UCSD-AML1 (cell line): ENCODE data around the gene TAF4B.
"Not testable (repeated sequence)": the region's sequence is repeated elsewhere in the genome, so short reads cannot be mapped to it uniquely, and the experiment has no call there.

Source experiments
- DNase-seq: peaks from one replicate; lab custom pipeline; 2025; ENCODE audit not compliant: unreplicated experiment; lab: John Stamatoyannopoulos, UW

TAF4B gene

DNA sequence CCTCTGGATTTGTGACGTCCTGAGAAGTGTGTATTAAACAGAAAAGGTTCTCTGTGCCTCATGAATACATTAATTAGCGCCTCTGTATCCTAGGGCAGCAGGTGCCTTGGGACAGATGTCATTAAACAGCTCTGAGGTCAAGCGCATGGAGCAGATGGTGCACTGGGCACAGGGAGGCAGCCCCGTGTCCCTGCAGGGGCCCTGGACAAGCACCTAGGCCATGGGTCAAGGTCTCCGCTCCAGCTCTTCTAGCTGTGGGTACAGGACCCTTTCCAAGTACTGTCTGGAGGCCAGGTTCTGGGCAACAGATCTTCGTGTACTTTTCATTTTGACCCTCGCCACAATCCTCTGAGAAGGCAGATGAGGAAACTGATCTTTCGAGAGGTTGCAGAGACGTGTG lies 195.7 kb downstream of the TAF4B start:
- no peak for DNase-seq

DNA sequence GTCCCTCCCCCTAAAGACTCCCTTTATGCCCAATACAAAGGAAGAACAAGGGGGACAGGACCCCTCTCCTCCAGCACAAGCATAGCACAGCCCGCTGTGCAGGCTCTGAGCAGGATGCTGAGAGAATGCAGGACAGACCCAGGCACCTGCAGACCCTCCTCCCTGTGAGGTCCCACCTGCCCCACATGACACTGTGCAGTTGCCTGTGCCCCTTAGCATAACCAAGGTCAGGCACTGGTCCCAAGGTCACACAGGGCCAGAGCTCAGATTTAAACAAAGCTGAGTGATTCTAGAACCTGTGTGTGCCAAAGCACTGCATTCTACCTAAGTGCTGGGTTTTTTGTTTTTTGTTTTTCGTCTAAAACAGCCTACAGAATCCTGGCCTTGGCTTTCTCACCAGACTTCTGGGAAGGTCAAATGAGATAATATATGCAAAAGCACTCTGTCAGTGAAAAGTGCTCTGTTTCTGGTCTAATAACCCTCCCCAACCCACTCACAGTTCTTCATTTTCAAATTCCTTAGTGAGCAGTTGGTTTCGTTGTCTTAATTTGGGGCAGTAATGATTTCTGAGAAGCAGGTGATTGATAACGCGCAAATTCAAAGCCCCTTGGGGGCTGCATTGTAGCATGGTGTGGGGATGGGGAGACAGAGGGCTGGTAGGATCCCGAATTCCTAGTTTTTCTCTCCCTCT lies 196.4 kb downstream of the TAF4B start:
- DNase-seq = no peak

DNA sequence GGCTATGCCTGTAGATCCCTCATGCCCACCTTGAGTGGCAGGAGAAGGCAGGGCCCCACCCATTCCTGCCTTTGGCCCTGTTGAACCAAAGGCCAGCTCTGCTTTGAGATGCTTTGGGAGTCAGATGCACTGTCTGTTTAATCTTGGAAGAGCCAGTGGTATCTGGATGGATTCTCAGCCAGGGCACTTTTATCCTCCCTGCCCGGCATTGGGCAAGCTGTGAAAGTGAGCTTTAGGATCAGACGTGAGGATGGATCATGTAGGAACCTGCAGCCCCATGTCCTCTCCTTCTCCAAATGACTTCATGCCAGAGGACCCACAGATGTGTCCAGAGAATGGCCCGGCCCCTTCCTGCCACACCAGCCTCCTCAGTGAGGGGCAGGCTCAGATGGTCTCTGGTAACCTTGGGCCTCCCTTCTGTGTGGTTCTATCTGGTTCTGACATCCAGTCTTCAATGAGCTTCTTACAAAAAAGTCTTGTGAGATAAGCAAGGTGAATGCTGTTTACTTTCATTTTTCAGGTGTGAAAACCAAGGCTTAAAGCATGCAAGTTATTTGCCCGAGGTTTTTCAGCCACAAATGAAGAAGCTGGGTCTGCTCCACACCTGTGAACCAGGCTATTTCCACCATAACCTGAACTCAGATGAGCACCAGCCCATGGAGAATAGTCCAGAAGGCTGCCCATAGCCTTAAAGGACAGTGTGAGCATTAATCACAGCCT lies 198.3 kb downstream of the TAF4B start:
- DNase-seq = no peak

DNA sequence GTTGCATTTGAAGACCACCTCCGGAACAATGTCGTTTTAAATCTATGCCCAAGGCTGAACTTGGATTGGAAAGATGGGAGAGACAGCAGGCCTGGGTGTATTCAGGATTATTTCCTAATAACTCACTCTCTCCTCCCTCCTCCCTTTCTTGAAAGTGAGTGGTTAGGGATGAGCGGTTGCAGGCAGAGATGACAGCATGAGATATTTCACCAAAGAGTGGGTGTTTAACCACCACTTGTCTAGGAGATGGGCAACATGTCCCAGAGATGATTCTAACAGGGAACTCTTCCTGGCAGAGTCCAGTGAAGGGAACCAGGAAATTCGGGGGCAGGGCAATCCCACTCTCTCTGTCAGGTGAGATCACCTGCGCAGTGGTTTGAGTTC lies 198.9 kb downstream of the TAF4B start:
- no peak for DNase-seq

DNA sequence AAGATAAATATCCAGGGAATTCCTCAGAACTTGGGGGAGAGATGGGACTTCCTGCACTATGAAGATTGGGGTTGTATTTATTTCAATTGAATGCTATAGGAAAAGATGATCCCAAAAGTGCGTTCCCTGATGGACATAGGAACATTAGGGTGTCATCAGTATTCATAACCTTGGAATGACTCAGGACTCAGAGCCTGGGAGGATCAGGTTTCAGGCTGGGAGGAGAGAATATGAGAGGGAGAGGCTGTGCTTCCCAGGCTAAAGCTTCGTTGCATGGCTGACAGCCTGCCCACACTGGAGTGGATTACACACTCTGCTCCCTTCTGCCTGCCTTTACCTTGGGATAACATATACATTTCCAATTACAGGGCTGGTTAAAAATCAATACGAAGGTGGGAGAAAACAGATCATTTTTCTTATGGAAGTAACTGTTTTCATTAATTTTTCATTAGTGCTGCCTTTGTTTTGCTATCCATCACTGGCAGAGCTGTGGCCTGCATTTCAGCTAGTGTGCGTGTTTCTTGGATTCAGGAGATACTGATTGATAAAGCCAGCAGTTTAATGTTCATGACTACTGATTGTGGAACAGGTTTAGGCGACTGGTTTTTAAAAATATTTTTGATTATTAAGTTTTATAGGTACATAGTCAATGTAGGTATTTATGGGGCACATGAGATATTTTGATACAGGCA lies 203.4 kb downstream of the TAF4B start:
- DNase-seq = no peak

DNA sequence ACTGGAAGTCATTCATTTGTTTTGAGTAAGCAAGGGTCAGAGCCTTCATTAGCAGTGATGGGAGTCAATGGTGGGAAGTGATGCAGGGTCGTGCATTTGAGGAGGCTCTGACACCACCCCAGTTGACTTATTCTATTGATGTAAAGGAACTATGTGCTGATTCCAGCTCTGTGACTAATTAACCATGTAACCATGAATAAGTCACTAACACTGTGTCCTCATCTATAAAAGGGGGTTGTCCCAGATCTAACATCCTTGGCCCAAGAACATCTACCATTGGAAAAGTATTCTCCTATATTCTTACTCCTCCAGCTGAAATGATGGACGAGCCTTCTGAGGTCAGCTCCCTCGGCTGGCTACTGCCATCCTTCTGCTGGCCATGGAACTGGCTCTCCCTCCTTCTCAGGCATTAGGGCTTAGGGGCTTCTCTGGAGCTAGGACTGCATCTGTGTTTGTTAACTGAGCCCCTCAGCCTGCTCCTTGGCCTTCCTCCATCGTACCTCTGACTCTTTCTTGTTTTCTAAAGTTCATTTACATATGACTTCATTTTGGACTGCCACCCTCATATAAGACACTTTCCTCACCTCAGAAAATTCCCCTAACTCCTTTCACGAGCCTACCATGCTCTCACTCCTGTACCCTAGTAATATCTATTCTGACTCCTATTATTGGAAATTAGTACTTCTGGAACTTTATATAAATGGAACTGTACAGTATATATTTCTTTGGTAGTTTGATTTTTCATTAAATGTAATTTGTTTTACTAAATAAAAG lies 206.6 kb downstream of the TAF4B start:
- no peak for DNase-seq

DNA sequence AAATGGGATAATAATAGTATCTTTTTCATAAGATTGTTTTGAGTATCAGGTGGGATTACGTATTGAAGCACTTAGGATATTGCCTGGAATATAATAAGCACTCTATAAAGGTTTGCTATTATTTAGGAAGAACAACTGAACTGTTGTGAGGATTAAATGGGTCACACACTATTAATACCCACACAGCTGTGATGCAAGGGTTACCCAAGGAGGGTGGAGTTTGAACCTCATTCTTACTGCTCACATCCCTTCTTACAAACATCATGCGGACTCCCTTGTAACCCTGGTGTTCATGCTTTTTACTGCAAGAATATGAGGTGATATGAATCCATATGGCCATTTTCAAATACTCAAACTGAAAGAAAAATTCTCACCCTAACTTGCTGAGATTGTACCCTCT lies 208.6 kb downstream of the TAF4B start:
- no peak for DNase-seq

DNA sequence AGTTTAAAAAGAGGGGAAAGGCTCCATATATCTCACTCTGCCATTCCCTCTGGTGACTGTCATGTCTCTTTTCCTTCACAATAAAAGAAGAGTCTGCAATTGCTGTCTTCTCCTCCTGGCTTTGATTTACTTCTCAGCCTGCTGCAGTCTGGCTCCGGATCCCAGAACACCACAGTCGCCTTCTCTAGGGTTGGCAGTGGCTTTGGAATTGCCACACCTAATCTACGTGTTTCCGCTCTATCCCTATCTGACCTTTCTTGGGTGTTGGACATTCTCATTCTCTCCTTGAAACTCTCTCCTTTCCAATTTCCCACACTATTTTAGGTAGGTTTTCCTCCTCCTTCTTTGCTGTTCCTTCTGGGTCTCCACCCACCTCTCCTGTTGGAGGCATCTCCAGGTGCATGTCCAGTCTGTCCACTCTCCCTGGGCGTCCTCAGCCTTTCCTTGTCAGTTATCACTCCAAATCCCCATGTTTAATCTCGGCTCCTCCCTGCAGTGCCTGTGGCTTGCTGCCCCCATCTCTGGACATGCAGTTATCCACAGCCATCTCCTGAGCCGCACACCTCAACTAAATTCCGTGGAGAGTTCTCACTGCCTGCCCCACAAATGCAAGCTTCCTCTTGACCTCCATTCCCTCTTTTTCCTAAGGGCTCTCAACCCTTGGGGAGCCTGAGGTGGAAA lies 209.3 kb downstream of the TAF4B start:
- no peak for DNase-seq

DNA sequence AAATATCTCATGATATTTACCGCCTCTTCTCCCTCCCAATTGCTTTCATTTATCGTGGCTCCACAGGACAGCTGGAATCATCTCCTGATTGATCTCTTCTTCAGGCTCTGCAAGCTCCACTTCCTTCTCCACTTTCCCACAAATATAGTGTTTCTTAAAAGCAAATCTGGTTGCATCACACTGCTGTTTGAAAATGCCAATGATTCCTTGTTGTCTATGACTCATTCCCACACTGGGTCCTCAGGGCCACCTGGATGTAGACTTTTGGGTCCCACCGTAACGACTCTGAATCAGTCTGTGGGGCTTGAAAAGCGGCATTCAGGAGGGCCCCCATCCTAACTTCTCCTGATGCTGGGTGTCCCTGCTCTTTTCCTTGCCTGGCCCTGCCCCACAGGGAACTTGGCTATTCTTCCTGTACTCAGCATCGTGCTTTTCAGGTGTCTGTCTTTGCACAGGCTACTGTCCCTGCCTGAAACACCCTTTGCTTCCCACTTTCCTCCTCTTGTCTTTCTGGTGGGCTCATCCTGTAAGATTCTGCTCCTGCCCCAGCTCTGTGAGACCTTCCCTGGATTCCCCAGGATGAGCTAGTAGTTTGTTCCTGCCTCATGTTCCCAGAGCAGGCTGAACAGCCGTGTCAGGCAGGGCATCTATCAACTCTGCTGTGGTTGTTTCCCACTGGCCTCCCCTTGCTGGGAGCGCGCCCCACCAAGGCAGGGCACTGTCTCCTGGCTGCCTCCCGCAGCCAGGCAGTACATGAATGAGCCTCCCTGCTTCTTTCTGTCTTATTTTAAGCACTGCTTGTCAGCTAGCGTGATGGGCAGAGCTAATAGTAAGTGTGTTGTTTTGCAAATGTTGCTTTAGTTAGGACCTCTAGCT lies 210.2 kb downstream of the TAF4B start:
- no peak for DNase-seq

DNA sequence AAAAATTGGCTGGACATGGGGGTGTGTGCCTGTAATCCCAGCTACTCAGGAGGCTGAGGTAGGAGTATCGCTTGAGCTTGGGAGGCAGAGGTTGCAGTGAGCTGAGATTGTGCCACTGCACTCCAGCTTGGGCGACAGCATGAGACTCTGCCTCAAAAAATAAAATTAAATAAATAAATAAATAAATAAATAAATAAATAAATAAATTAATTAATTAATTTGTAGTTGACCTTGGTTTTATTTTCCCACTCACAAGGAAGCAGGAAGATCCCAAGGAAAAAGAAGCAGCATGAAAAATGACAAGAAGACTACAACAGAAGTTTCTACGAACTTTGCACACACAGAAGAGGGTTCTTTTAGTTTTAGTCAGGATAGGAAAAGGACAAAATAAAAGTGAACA lies 211.4 kb downstream of the TAF4B start:
- not testable (repeated sequence) for DNase-seq

DNA sequence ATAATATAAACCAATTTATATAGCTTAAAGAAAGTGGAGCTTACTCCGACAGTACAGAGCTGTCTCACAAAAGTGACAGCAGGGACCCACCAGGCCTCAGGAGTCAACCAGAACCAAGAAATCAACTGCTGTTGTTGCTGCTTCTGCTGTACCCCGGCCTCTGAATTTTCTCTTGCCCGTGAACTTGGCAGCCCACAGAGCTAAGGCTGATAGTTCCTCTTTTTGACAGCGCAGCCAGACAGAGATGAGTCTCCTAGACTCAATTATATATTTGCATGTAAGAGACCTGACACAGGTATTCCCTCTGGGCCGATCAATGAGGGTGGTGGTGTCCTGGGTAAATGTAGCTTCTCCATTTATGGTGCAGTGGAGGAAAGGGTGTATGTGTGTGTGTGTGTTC lies 212.7 kb downstream of the TAF4B start:
- DNase-seq = no peak

DNA sequence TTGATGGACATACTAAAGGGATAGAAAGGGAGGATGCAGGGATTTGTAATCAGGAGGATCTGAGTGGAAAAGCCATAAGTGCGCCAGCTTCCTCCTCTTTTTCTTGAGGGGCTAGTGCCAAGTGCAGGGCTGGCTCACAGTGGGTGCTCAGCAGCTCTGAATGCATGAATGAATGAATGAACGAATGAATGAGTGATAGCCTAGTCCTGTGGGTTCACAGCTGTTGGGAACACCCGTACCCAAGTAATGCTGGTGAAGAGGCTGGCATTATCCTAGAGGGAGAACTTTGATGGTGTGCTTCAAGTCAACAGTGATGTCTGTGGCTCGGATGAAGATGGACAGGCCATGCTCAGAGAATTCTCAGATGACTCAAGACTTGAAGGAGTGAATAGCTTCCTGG lies 213.3 kb downstream of the TAF4B start:
- DNase-seq = no peak

DNA sequence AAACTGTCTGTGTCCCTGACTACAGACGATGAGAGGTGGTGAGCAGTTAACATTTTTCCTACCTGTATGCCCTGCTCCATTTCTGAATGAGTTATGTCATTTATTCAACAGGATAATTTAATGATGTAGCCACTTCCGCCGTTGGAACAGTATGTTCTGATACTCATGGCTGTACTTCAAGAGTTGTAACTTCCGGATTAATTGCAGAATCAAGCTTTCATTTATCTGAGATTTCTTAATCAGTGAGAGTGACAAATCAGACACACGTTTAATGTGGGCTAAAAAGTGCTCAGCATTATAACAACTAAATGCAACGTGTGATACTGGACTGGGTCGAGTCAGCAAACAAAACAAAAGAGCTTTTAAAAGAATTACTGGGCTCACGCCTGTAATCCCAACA lies 214.4 kb downstream of the TAF4B start:
- DNase-seq = no peak
